Measurements from ENCODE around the gene C5orf34. TPM values are rescaled to one million over a fixed set of nuclear protein-coding genes. Genes with fewer than 3 reads are reported as not detected.
A peak's percentile ranks its signal among the peaks of the same experiment; 100 is the strongest.

The C5orf34 gene
- total RNA-seq, 1 donor = 10.4 TPM

DNA sequence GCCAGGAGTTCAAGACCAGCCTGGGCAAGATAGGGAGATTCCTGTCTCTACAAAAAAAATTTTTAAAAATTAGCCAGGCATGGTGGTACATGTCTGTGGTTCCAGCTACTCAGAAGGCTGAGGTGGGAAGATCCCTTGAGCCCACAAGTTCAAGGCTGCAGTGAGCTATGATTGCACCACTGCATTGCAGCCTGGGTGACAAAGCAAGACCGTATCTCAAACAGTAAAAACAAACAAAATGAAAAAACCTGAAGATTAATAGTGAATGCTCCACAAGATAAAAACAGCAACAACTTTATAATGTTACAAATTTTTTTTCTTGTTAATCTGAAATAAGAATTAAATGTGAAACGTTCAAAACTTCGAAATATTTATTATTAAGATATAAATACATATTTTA, 28.6 kb downstream of the C5orf34 start:
- TF ChIP-seq, protein P1, sequence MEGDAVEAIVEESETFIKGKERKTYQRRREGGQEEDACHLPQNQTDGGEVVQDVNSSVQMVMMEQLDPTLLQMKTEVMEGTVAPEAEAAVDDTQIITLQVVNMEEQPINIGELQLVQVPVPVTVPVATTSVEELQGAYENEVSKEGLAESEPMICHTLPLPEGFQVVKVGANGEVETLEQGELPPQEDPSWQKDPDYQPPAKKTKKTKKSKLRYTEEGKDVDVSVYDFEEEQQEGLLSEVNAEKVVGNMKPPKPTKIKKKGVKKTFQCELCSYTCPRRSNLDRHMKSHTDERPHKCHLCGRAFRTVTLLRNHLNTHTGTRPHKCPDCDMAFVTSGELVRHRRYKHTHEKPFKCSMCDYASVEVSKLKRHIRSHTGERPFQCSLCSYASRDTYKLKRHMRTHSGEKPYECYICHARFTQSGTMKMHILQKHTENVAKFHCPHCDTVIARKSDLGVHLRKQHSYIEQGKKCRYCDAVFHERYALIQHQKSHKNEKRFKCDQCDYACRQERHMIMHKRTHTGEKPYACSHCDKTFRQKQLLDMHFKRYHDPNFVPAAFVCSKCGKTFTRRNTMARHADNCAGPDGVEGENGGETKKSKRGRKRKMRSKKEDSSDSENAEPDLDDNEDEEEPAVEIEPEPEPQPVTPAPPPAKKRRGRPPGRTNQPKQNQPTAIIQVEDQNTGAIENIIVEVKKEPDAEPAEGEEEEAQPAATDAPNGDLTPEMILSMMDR (IDR thresholded peaks at IDR 0.05; ENCODE audit: insufficient read depth, low read length) = no peak
- no peak overlapping the region for H3K4me3 ChIP-seq (ENCODE audit: low read depth, low read length)
- DNase-seq (ENCODE audit: low read depth) = no peak

- no peak overlapping the region for H3K4me3 ChIP-seq (ENCODE audit: low read depth, low read length)
- no peak for DNase-seq (ENCODE audit: low read depth)
- TF ChIP-seq, protein P1 (IDR thresholded peaks at IDR 0.05; ENCODE audit: insufficient read depth, low read length) = no peak
Observed at GRCh38 chr5:43485406-43485805, 29.5 kb downstream of the C5orf34 start.

- DNase-seq (ENCODE audit: low read depth) = peak; percentile 79
- TF ChIP-seq, protein P1 (IDR thresholded peaks at IDR 0.05; ENCODE audit: insufficient read depth, low read length) = peak; percentile 62
- H3K4me3 ChIP-seq (ENCODE audit: low read depth, low read length) = peak overlapping the region; percentile 78
Observed at GRCh38 chr5:43484106-43484849, 30.7 kb downstream of the C5orf34 start.

GRCh38 chr5:43483298-43484105, 31.4 kb downstream of the C5orf34 start, which contains the start of gene TMEM267:
TSS of gene TMEM267 (minus strand) at chr5:43483865. CDS start at chr5:43453969, 29,896 bp downstream.
- TF ChIP-seq, protein P1 (IDR thresholded peaks at IDR 0.05; ENCODE audit: insufficient read depth, low read length) = no peak
- peak; percentile 92 for DNase-seq (ENCODE audit: low read depth)
- peak within 1 kb of the TSS; percentile 78 for H3K4me3 ChIP-seq (ENCODE audit: low read depth, low read length)

DNA sequence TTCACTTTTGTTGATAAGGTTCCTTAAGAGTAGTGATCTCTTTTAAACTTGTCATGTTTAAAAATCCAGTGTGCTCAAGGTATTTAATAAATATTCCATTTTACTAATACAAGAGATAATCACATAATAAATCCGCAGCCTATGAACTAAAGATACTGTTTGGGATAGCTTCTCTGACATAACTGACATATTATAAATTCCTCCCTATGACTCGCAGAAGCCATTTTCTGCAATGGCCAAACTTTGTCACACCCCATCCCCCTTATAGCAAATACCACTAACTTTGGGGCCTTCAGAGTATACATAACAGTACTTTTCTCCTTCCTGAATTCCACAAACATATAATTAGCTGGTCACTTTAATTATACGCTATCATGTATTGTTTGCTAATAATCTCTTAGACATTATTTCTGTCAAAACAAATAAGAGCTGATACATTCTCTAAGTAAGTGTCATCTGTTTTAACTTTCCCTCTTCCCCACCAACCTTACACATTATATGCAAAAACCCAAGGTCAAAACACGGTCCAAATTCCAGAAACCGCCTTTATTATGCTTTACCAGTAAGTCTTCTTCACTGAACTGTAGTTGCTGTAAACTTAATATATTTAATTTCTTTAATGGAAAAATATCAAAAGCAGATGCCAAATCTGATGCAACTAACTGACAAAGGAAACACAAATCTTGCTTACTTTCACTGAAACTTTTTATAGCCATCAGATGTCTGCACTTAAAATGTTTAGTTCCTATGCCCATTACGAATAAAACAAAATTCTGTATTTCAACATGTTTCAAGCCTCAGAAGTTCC, 32.3 kb downstream of the C5orf34 start:
- DNase-seq (ENCODE audit: low read depth) = peak; percentile 58
- TF ChIP-seq, protein P1 (IDR thresholded peaks at IDR 0.05; ENCODE audit: insufficient read depth, low read length) = no peak
- H3K4me3 ChIP-seq (ENCODE audit: low read depth, low read length) = peak overlapping the region; percentile 78

DNA sequence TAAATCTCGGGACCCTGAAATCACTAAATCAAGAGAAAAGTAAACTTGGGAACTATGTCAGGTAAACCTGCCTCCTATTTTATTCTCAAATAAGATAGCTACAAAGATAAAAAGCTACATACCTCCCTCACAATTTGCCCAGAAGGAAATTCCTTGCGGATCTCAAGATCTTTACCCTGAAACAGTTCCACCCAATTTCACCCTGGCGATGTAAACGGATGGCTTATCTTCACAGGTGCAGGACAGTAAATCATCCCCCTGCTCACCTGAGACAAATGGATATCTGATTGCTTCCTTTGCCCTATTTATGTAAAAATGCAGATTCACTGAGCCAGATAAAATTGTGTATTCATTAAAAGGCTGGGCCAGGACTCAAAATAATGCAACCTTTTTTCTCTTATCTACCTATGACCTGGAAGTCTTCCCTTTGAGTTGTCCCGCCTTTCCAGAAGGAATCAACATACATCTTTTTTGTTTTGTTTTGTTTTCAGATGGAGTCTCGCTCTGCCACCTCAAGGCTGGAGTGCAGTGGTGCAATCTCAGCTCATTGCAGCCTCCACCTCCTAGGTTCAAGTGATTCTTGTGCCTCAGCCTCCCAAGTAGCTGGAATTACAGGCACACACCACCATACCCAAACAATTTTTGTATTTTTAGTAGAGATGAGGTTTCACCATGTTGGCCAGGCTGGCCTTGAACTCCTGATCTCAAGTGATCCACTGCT, 45.1 kb downstream of the C5orf34 start:
- TF ChIP-seq, protein P1 (IDR thresholded peaks at IDR 0.05; ENCODE audit: insufficient read depth, low read length) = no peak
- H3K4me3 ChIP-seq (ENCODE audit: low read depth, low read length) = no peak overlapping the region
- no peak for DNase-seq (ENCODE audit: low read depth)

Measured in fibroblast of the aortic adventitia (primary cell).